IMR-90 (cell line): Measurements from ENCODE around the gene ATP1A1. TPM values are rescaled to one million over a fixed set of nuclear protein-coding genes. Genes with fewer than 3 reads are reported as not detected.

ENCODE experiments used
- ATAC-seq: fragments of 200-7000 bp; cut with Tn5 transposase; 2 replicates; pipeline ENCODE4 v1.9.1; 2020; ENCODE audit warnings: low read depth, mild to moderate bottlenecking, moderate library complexity
- BruUV-seq: library from RNA; stranded (reverse); fragments of 400-500 nt; replicated peaks from 2 replicates; lab custom pipeline; 2021; lab: Mats Ljungman, UMichigan
- CTCF ChIA-PET: fragments of 300-600 bp; formaldehyde crosslinking; extraction: SDS; loops from one replicate; lab custom pipeline; 2021; ENCODE audit warnings: antibody characterized with exemption; lab: Yijun Ruan, JAX
- POLR2A ChIA-PET: fragments of 300-600 bp; sonication (Branson Sonifier 250); formaldehyde crosslinking; loops from one replicate; lab custom pipeline; 2022; ENCODE audit warnings: antibody characterized with exemption; ENCODE audit not compliant: unreplicated experiment; lab: Charles Lee
- DNase-seq: peaks from one replicate; pipeline ENCODE4 v3.0.0; 2013
- H2AFZ ChIP-seq: replicated peaks from 2 replicates; pipeline ENCODE3; 2013; ENCODE audit warnings: low read length, mild to moderate bottlenecking; ENCODE audit not compliant: poor library complexity
- H2AK5ac ChIP-seq: 2 replicates; pipeline ENCODE4 v1.6.1; 2013; ENCODE audit warnings: low read depth, low read length, inconsistent platforms
- H2AK9ac ChIP-seq: replicated peaks from 2 replicates; pipeline ENCODE3; 2013; ENCODE audit warnings: mild to moderate bottlenecking, low read depth, low read length, moderate library complexity; ENCODE audit not compliant: poor library complexity
- H2BK120ac ChIP-seq: 2 replicates; pipeline ENCODE4 v1.6.1; 2013; ENCODE audit warnings: low read depth, low read length, inconsistent platforms
- H2BK15ac ChIP-seq: 3 replicates; pipeline ENCODE4 v1.6.1; 2013; ENCODE audit warnings: low read depth, low read length, inconsistent platforms
- H2BK20ac ChIP-seq: 2 replicates; pipeline ENCODE4 v1.6.1; 2013; ENCODE audit warnings: low read depth, mild to moderate bottlenecking, inconsistent platforms, low read length, moderate library complexity
- H2BK5ac ChIP-seq: 2 replicates; pipeline ENCODE4 v1.6.1; 2013; ENCODE audit warnings: mild to moderate bottlenecking, low read depth, low read length, inconsistent platforms; ENCODE audit not compliant: poor library complexity, severe bottlenecking
- H3K14ac ChIP-seq: replicated peaks from 2 replicates; pipeline ENCODE4 v1.6.1; 2013; ENCODE audit warnings: low read depth, low read length, inconsistent platforms
- H3K18ac ChIP-seq: 2 replicates; pipeline ENCODE4 v1.6.1; 2013; ENCODE audit warnings: low read depth, low read length, control low read depth
- H3K23ac ChIP-seq: 2 replicates; pipeline ENCODE4 v1.6.1; 2013; ENCODE audit warnings: low read depth, low read length, inconsistent platforms
- H3K27ac ChIP-seq: 2 replicates; pipeline ENCODE4 v1.5.1; 2013; ENCODE audit warnings: mild to moderate bottlenecking, control low read depth, low read length; ENCODE audit not compliant: insufficient read depth
- H3K27me3 ChIP-seq: 2 replicates; pipeline ENCODE4 v1.6.1; 2013; ENCODE audit warnings: low read length; ENCODE audit not compliant: control insufficient read depth, insufficient read depth
- H3K36me3 ChIP-seq: 2 replicates; pipeline ENCODE4 v1.6.1; 2013; ENCODE audit warnings: low read length, mixed read lengths; ENCODE audit not compliant: control insufficient read depth, insufficient read depth
- H3K4ac ChIP-seq: 2 replicates; pipeline ENCODE4 v1.6.1; 2013; ENCODE audit warnings: low read depth, low read length, inconsistent platforms
- H3K4me1 ChIP-seq: 2 replicates; pipeline ENCODE4 v1.6.1; 2013; ENCODE audit warnings: low read length, mixed read lengths; ENCODE audit not compliant: control insufficient read depth, insufficient read depth
- H3K4me2 ChIP-seq: 2 replicates; pipeline ENCODE4 v1.6.1; 2013; ENCODE audit warnings: low read depth, mild to moderate bottlenecking, control low read depth, low read length, moderate library complexity
- H3K4me3 ChIP-seq: 2 replicates; pipeline ENCODE4 v1.5.1; 2013; ENCODE audit warnings: low read depth, mild to moderate bottlenecking, control low read depth, low read length, moderate library complexity; ENCODE audit not compliant: insufficient read depth
- H3K56ac ChIP-seq: 2 replicates; pipeline ENCODE4 v1.6.1; 2013; ENCODE audit warnings: low read length, inconsistent platforms; ENCODE audit not compliant: insufficient read depth; ENCODE audit errors: extremely low read depth
- H3K79me1 ChIP-seq, 2 experiments: 2 replicates each; pipeline ENCODE4 v1.6.1; 2013; ENCODE audit warnings: low read length in 2 of 2, inconsistent platforms in 1 of 2, low read depth in 1 of 2
- H3K9ac ChIP-seq: 2 replicates; pipeline ENCODE4 v1.6.1; 2013; ENCODE audit warnings: low read depth, low read length, control low read depth
- H3K9me1 ChIP-seq: 2 replicates; pipeline ENCODE4 v1.6.1; 2013; ENCODE audit warnings: low read length, inconsistent platforms; ENCODE audit not compliant: insufficient read depth
- H3K9me3 ChIP-seq: 2 replicates; pipeline ENCODE4 v1.6.1; 2013; ENCODE audit warnings: low read length; ENCODE audit not compliant: control insufficient read depth, insufficient read depth
- H4K20me1 ChIP-seq: 2 replicates; pipeline ENCODE4 v1.6.1; 2013; ENCODE audit warnings: low read length, inconsistent platforms; ENCODE audit not compliant: insufficient read depth
- H4K5ac ChIP-seq: 2 replicates; pipeline ENCODE4 v1.6.1; 2013; ENCODE audit warnings: mild to moderate bottlenecking, low read depth, low read length, control low read depth
- H4K8ac ChIP-seq, 2 experiments: 2 replicates each; pipeline ENCODE4 v1.6.1; 2013; ENCODE audit warnings: low read depth in 2 of 2, low read length in 2 of 2, control low read depth in 1 of 2, inconsistent platforms in 1 of 2
- H4K91ac ChIP-seq: 2 replicates; pipeline ENCODE4 v1.6.1; 2013; ENCODE audit warnings: low read depth, low read length, inconsistent platforms; ENCODE audit not compliant: insufficient read depth
- CHD1 ChIP-seq: IDR thresholded peaks from 2 replicates; pipeline ENCODE4 v1.6.1; 2012; ENCODE audit warnings: low read depth, low read length, improper control_type of control experiment
- CTCF ChIP-seq: conservative IDR thresholded peaks from 2 replicates; pipeline ENCODE4 v1.5.1; 2012; ENCODE audit warnings: mild to moderate bottlenecking, low read depth, low read length, improper control_type of control experiment
- FOS ChIP-seq: fragments of 150-350 bp; IDR thresholded peaks from 2 replicates; pipeline ENCODE4 v1.6.1; 2016; ENCODE audit warnings: low read depth, low read length
- MXI1 ChIP-seq: IDR thresholded peaks from 2 replicates; pipeline ENCODE4 v1.6.1; 2012; ENCODE audit warnings: low read depth, mild to moderate bottlenecking, low read length, moderate library complexity, borderline replicate concordance
- NFE2L2 ChIP-seq: fragments of 150-350 bp; IDR thresholded peaks from 2 replicates; pipeline ENCODE4 v1.6.1; 2016; ENCODE audit warnings: low read depth, mild to moderate bottlenecking, low read length
- POLR2A ChIP-seq: IDR thresholded peaks from 2 replicates; pipeline ENCODE4 v1.6.1; 2012; ENCODE audit warnings: mild to moderate bottlenecking, low read depth, low read length
- RAD21 ChIP-seq: IDR thresholded peaks from 2 replicates; pipeline ENCODE4 v1.6.1; 2012; ENCODE audit warnings: low read length, improper control_type of control experiment
- RCOR1 ChIP-seq: IDR thresholded peaks from 2 replicates; pipeline ENCODE4 v1.6.1; 2012; ENCODE audit warnings: mild to moderate bottlenecking, low read length, improper control_type of control experiment; ENCODE audit not compliant: insufficient replicate concordance
- RFX5 ChIP-seq: IDR thresholded peaks from 2 replicates; pipeline ENCODE4 v1.8.0; 2012; ENCODE audit warnings: low read depth, mild to moderate bottlenecking, low read length, moderate library complexity
- SMC3 ChIP-seq: fragments of 150-350 bp; IDR thresholded peaks from 2 replicates; pipeline ENCODE4 v1.6.1; 2016; ENCODE audit warnings: low read depth, mild to moderate bottlenecking, antibody characterized with exemption, low read length, moderate library complexity
- WGBS, 2 experiments: methylation state at CpG; one replicate each; pipeline versions ENCODE4 v1.1.5 to v1.1.7; 2013; ENCODE audit warnings: missing lambda C conversion rate in 2 of 2; ENCODE audit not compliant: insufficient read length in 1 of 2; ENCODE audit errors: extremely low coverage in 2 of 2; 5-methylcytosine and 5-hydroxymethylcytosine counted together
- dilution Hi-C: fragments of 300-500 bp; cut with HindIII; formaldehyde crosslinking; loops from one replicate; pipeline ENCODE4 v1.14.3; 2018; ENCODE audit warnings: low sequenced_read_pairs; ENCODE audit not compliant: unreplicated experiment
- in situ Hi-C: fragments of 300-500 bp; cut with MboI; formaldehyde crosslinking; loops from 3 replicates; pipeline ENCODE4 v1.14.3; 2019; ENCODE audit warnings: low sequenced_read_pairs, inconsistent platforms, mixed read lengths
- intact Hi-C: fragments of 100-400 bp; cut with micrococcal nuclease; formaldehyde crosslinking; loops from 2 replicates; pipeline ENCODE4 v1.10.0; 2022
- polyA plus RNA-seq, 3 experiments: library from polyadenylated mRNA; depleted of rRNA; stranded (reverse); fragments of >200 nt; gene quantifications; 2 replicates each; pipeline ENCODE4 v1.2.3, GENCODE V29; 2012; ENCODE audit warnings: low replicate concordance in 1 of 3
- total RNA-seq: library from RNA; depleted of rRNA; stranded (reverse); fragments of >200 nt; gene quantifications from 2 replicates; pipeline ENCODE4 v1.2.3, GENCODE V29; 2012

ATP1A1 gene
- total and polyA plus RNA-seq, 2 of the 4 experiments (the other 2 are of a cell fraction): 116 to 125 TPM

GRCh38 chr1:116337398-116337797, 35.6 kb upstream of the ATP1A1 start:
- CTCF ChIA-PET: no interaction called here
- no peak overlapping the region for H2BK20ac ChIP-seq

More at GRCh38 chr1:116337398-116337797, 35.6 kb upstream of the ATP1A1 start:
- H3K18ac ChIP-seq: no peak overlapping the region
- POLR2A ChIA-PET: no interaction called here
- dilution Hi-C loops (no loop called here), intact Hi-C loops (no loop called here), in situ Hi-C loops (no loop called here)
- no peaks in the 10 kb centered on the region for H3K79me1 ChIP-seq
- H4K5ac ChIP-seq: no peak overlapping the region
- H3K4me3 ChIP-seq: no peak overlapping the region
- H3K36me3 ChIP-seq: no peaks in the 10 kb centered on the region
- H3K9me1 ChIP-seq: no peaks in the 10 kb centered on the region
- TF ChIP-seq POLR2A (no peak), SMC3 (no peak), RCOR1 (no peak), CHD1 (no peak), NFE2L2 (no peak), FOS (no peak), CTCF (no peak), RAD21 (no peak), MXI1 (no peak), RFX5 (no peak)
- no peak overlapping the region for H2AK9ac ChIP-seq
- no peak overlapping the region for H3K9ac ChIP-seq
- no peak overlapping the region for H3K14ac ChIP-seq
- ATAC-seq: no peak
- no peak overlapping the region for H4K8ac ChIP-seq
- no peak overlapping the region for H2BK120ac ChIP-seq
- no peaks in the 10 kb centered on the region for H3K4me1 ChIP-seq
- no peak overlapping the region for H2BK15ac ChIP-seq
- WGBS, 2 experiments: 78% methylated on average over 3 of the region's 7 CpGs; no CpG with 5 or more reads in 1 of the 2 experiments
- no peak overlapping the region for H2AFZ ChIP-seq
- H3K27me3 ChIP-seq: peaks cover 6% of the 10 kb centered on the region
- no TSS peak for BruUV-seq
- no peaks in the 10 kb centered on the region for H3K9me3 ChIP-seq
- no peak overlapping the region for H2BK5ac ChIP-seq
- no peak overlapping the region for H3K27ac ChIP-seq
- no peaks in the 10 kb centered on the region for H4K20me1 ChIP-seq
- no peak overlapping the region for H3K56ac ChIP-seq
- H3K23ac ChIP-seq: no peak overlapping the region
- H3K4me2 ChIP-seq: no peak overlapping the region
- no peak overlapping the region for H3K4ac ChIP-seq
- no peak overlapping the region for H4K91ac ChIP-seq
- no peak for DNase-seq
- no peak overlapping the region for H2AK5ac ChIP-seq
